ES-I3 (cell line): ENCODE results near the gene ELP6.
"Not testable (repeated sequence)": the region's sequence is repeated elsewhere in the genome, so short reads cannot be mapped to it uniquely, and the experiment has no call there.

ENCODE experiments used
- H3K36me3 ChIP-seq: 2 replicates; pipeline ENCODE4 v1.6.1; 2013; ENCODE audit warnings: mild to moderate bottlenecking, low read length, control low read depth, moderate library complexity; ENCODE audit not compliant: insufficient read depth
- H3K4me1 ChIP-seq: 2 replicates; pipeline ENCODE4 v1.6.1; 2013; ENCODE audit warnings: mild to moderate bottlenecking, control low read depth, low read length; ENCODE audit not compliant: insufficient read depth
- H3K9ac ChIP-seq: 2 replicates; pipeline ENCODE4 v1.6.1; 2013; ENCODE audit warnings: low read depth, mild to moderate bottlenecking, low read length, moderate library complexity
- H3K9me3 ChIP-seq: 2 replicates; pipeline ENCODE4 v1.6.1; 2013; ENCODE audit warnings: mild to moderate bottlenecking, low read length, moderate library complexity; ENCODE audit not compliant: control insufficient read depth, insufficient read depth

Gene ELP6

DNA sequence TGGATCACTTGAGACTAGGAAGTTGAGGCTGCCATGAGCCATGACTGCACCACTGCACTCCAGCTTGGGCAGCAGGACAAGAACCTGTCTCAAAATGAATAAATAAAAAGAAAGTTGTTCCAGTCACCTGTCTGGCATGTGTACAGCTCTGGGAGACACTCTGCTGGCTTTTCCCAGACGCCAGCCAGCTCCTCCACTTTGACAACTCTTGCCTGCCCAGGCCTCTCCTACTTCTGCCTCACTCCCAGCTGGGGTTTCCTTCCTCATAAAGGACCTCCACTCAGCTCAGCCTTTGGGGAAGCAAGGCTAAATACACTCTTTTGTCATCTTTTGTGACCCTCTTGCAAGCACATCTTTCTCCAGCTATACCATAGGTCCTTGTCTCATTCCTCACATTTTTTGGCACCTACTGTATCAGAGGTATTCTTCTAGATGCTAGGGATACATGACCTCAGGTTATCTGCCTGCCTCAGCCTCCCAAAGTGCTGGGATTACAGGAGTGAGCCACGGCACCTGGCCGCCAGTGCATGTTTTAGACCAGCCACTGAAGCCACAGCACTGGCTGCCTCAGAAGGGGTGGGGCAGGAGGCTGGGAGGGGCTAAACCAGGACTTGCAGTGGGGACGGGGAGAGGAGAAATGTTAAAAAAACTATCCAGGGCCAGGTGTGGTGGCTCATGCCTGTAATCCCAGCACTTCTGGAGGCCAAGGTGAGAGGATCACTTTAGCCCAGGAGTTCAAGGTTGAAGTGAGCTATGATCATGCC lies 10.0 kb upstream of the ELP6 start:
- Histone ChIP-seq H3K36me3 (no peaks in the 10 kb centered on the region), H3K9ac (no peak overlapping the region), H3K4me1 (peaks cover 7% of the 10 kb centered on the region), H3K9me3 (no peaks in the 10 kb centered on the region)

DNA sequence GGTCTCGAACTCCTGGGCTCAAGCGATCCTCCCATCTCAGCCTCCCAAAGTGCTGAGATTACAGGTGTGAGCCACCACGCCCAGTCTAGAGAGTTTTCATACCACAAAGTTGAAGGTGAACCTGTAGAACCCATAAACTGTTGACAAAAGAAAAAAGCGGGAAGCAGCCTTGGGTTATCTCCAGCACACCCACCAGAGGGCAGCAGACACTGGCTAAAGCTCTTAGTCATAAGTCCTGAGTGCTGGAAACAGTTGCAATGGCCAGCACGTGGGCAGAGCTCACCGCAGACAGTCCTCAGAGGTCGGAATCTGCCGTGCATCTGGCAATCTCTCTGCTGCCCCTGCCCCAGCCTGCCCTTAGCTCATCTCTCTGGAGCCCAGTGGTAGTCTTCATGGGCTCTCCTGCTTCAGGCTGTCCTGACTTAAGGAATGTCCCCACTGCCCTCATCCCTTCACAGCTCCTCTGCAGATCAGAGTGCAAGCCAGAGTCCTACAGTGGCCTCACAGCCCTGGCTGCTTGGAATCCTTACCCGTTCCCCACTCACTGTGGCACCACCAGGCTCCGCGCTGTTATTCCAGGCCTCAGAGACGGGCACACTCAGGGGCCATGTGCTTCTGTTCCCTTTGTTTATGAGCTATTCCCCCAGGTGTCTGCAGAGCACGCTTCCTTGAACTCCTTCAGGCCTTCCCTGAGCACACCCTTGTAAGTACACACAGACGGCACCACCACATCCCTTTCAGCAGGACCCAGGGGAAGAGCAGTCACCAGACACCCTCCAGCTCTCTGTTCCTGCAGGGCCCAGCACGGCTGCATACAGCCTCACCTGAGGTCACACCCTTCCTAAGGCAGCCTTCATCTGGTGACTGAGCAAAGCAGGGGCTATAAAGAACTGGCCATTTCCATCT lies 8.8 kb upstream of the ELP6 start:
- Histone ChIP-seq H3K36me3 (no peaks in the 10 kb centered on the region), H3K9me3 (no peaks in the 10 kb centered on the region), H3K4me1 (peaks cover 7% of the 10 kb centered on the region), H3K9ac (no peak overlapping the region)

DNA sequence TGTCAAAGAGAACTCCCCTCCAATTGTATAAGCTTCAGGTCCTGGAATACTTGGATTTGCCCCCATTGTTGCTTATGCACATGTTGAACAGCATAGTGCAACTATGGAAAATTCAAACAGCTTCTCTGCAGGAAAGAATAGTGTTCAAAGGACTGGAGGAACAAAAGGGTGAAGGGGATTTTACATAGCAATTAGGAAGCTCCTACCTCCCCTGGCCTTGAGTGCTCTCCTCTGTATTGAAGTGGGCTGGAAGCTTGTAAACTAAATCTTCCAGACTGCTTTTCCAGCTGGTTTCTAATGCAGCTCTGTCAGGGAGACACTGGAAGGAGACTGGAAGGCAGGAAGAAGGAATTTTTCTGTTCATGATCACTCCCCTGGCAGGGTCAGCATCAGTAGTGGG lies 7.2 kb upstream of the ELP6 start:
- Histone ChIP-seq H3K9me3 (no peaks in the 10 kb centered on the region), H3K36me3 (no peaks in the 10 kb centered on the region), H3K9ac (no peak overlapping the region), H3K4me1 (peaks cover 7% of the 10 kb centered on the region)

DNA sequence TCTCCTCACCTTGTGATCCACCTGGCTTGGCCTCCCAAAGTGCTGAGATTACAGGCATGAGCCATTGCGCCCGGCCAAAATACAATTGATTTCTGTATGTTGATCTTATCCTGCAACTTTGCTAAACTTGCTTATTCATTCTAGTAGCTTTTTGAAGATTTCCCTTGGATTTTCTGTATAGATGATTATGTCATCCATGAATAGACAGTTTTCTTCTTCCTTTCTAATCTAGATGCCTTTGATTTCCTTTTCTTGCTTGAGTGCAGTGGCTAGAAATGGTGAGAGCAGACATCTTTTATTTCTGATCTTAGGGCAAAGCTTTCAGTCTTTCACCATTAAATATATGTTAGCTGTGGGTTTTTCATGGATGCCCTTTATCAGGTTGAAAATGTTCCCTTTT lies 4.4 kb upstream of the ELP6 start:
- Histone ChIP-seq H3K9me3 (no peaks in the 10 kb centered on the region), H3K36me3 (no peaks in the 10 kb centered on the region), H3K9ac (no peak overlapping the region), H3K4me1 (peaks cover 7% of the 10 kb centered on the region)

DNA sequence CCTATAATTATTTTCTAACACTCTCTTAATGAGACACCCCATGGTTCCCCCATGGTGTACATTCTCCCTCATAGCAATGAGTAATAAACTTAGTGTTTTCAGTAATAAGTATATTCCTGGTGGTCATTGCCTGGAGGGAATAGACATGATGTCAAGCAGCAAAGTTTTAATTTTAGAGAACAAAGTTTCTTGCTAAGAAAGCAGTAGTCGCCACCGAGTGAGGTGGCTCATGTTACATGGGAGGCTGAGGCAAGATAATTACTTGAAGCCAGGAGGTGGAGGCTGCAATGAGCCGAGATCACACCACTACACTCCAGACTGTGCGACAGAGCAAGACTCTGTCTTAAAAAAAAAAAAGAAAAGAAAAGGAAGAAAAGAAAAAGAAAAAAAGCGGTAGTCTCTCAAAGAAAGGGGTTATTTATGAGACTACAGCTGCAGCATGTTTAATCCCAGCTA lies 2.4 kb upstream of the ELP6 start:
- Histone ChIP-seq H3K36me3 (peaks cover 5% of the 10 kb centered on the region; the same call in 1 of the 2 replicates), H3K4me1 (peaks cover 4% of the 10 kb centered on the region; the same call in 1 of the 2 replicates), H3K9me3 (no peaks in the 10 kb centered on the region), H3K9ac (no peak overlapping the region)

DNA sequence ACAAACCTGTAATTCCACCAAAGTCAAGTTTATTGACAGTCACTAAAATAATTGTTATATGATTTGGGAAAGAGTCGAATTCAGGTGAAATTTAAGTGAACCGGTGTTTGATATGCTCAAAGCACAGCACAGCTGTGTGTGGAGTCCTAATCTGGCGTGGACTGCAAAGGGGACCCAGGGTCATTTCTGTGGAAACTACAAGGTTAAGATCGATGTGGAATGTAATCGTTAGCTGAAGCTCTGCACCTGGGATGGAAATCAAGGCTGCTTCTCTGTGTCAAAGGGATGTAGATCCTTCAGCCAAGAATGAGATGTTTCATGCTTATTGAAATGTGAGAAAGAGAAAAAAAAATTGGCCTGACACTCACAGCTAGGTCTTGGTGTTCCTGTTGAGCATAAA lies 1.6 kb upstream of the ELP6 start:
- Histone ChIP-seq H3K9me3 (no peaks in the 10 kb centered on the region), H3K9ac (no peak overlapping the region), H3K4me1 (no peaks in the 10 kb centered on the region), H3K36me3 (peaks cover 9% of the 10 kb centered on the region)

DNA sequence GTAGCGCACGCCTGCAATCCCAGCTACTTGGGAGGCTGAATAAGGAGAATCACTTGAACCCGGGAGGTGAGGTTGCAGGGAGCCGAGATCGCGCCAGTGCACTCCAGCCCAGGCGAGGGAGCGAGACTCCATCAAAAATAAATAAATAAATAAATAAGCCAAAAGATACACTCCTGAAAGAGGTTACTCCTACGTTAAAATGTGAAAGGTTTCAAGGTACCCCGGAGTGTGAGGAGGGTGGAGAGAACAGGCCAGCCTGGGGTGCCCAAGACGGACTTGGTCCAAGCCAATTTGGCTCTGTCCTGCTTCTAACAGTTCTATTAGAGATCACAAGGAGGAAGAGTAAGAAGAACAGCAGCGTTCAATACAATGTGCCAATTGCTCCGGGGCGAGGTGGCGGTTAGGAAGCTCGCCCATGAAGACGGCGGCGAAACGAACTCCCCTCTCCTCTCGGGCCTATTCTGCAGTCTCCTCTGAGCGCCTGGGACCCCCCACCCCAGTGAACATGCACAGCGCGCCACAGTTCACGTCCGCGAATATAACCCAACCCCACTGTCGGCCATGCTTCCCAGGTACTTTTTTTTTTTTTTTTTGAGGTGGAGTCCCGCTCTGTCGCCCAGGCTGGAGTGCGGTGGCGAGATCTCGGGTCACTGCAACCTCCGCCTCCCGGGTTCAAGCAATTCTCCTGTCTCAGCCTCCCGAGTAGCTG lies 942 bp downstream of the ELP6 start:
- Histone ChIP-seq H3K9ac (peak overlapping the region; percentile 76), H3K9me3 (no peaks in the 10 kb centered on the region), H3K36me3 (peaks cover 17% of the 10 kb centered on the region), H3K4me1 (no peaks in the 10 kb centered on the region)

DNA sequence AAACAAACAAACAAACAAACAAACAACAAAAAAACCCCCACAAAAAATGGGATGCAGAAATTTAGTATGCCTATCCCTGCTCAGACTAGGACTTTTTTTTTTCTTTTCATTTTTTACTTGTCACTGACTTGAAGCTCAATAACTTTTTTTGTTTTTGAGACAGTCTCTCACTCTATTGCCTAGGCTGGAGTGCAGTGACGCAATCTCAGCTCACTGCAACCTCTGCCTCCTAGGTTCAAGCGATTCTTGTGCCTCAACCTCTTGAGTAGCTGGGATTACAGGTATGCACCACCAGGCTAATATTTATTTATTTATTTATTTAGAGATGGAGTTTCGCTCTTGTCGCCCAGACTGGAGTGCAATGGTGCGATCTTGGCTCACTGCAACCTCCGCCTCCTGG lies 8.2 kb downstream of the ELP6 start:
- not testable (repeated sequence) for H3K4me1 ChIP-seq, H3K9me3 ChIP-seq, H3K9ac ChIP-seq
- H3K36me3 ChIP-seq = peaks cover 15% of the 10 kb centered on the region; the same call in 1 of the 2 replicates

DNA sequence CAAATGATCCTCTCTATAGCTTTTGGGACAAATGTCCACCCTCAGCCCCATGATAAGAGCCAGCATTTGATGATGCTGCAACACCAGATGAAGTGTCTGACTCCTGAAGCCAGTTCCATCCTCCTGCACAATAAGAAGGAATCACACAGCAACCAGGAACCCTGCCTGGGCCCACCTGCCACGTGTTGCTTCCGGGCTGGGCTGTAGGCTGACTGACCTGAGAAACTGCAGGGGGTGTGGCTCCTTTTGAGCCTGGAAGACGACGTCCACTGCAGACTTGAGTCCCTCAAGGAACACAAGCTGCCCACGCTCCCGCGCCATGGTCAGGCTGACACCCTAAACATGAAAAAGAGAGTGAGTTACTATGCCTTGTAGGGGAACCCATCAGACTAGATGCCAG lies 9.4 kb downstream of the ELP6 start:
- Histone ChIP-seq H3K9ac (no peak overlapping the region), H3K9me3 (no peaks in the 10 kb centered on the region), H3K4me1 (no peaks in the 10 kb centered on the region), H3K36me3 (peaks cover 19% of the 10 kb centered on the region; the same call in 1 of the 2 replicates)

DNA sequence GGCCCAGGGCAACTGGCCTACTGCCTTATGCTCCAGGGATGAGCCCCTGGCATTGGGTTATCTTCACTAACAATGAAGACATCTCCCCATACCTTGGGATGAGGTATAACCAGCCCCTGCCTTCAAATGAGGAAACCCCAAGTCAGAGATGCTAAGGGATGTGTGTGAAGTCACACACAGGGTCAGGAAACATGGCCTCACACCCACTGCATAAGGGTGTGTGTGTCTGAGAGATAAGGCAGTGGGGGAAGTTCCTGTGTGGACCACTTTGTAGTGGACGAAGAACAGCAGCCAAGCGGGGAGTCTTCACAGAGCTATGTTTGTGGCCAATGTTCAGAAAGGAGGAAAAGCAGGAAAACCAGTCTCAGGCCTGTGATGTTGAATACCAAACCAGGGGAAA lies 10.5 kb downstream of the ELP6 start:
- H3K9ac ChIP-seq = no peak overlapping the region
- H3K9me3 ChIP-seq = no peaks in the 10 kb centered on the region
- no peaks in the 10 kb centered on the region for H3K4me1 ChIP-seq
- peaks cover 19% of the 10 kb centered on the region; the same call in 1 of the 2 replicates for H3K36me3 ChIP-seq

DNA sequence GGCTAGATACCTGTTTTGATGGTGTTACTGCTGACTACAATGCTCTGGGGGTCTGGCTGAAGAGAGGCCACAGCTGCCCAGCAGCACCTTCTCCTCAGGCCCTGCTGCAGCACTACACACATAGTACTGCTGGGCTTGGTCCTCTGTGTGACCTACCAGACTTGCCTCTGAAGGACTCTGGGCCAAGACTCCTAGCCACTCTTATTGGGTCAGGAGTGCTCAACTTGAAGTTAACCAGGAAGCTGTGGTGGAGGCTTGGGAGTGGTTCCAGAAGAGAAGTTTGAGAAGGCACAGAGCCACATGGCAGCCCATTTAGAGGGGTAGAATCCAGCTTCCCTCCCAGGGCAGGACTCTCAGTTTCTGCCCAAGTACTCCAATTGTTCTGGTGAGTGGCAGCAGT lies 16.6 kb downstream of the ELP6 start:
- Histone ChIP-seq H3K36me3 (peaks cover 15% of the 10 kb centered on the region), H3K4me1 (no peaks in the 10 kb centered on the region), H3K9me3 (no peaks in the 10 kb centered on the region), H3K9ac (no peak overlapping the region)

DNA sequence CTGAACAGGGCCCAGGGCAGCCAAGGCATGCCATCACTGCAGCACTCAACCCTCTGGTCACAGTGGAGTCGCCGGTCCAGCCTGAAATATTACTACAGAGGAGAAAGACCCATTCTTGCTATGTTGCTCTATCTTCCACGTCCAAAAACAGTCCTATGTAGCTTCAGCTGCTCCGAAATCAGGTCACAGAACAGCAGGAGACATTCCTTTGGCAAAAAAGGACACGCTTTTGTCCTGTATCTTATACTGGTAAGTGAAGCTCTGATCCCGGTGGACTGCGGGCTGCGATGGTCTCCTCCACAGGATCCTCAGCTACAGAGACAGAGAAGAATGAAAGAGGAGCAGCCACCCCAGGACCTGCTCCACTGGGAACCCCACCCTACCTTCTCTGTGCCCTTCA lies 17.6 kb downstream of the ELP6 start:
- Histone ChIP-seq H3K9me3 (no peaks in the 10 kb centered on the region), H3K9ac (no peak overlapping the region), H3K4me1 (no peaks in the 10 kb centered on the region), H3K36me3 (peaks cover 15% of the 10 kb centered on the region)

DNA sequence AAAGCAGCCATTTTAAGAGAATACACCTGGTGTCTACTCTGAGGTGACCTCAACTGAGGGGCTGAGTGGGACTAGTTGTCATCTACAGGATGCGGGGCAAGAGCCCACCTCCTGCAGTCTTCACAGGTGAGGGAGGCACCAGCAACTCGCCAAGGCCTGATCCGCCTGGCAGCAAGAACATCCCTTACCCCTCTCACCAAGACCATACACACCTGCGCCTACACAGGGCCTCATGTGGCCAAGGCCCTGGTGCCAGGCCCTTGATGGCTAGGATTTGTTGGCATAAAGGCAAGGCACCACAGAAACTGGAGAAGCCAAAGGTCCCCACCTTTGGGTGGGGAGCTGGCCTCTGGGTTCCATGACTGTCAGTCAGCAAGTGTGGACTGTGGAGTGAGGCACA lies 18.4 kb downstream of the ELP6 start:
- peaks cover 13% of the 10 kb centered on the region for H3K36me3 ChIP-seq
- H3K4me1 ChIP-seq = no peaks in the 10 kb centered on the region
- H3K9ac ChIP-seq = no peak overlapping the region
- H3K9me3 ChIP-seq = no peaks in the 10 kb centered on the region

DNA sequence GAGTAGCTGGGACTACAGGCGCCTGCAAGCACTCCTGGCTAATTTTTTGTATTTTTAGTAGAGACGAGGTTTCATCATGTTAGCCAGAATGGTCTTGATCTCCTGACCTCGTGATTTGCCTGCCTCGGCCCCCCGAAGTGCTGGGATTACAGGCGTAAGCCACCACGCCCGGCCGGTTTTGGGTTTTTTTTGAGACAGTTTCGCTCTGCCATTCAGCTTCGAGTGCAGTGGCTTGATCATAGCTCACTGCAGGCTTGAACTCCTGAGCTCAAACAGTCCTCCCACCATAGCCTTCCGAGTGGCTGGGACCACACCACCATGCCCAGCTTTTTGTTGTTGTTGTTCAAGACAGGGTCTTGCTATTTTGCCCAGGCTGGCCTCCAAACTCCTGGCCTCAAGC lies 21.7 kb downstream of the ELP6 start:
- peaks cover 7% of the 10 kb centered on the region; the same call in 1 of the 2 replicates for H3K36me3 ChIP-seq
- no peaks in the 10 kb centered on the region for H3K4me1 ChIP-seq
- H3K9ac ChIP-seq = no peak overlapping the region

More for the DNA sequence above, 21.7 kb downstream of the ELP6 start:
- H3K9me3 ChIP-seq = no peaks in the 10 kb centered on the region
